GM21528 (cell line): ENCODE data around the gene STIMATE.

Experiments
- ATAC-seq: cut with Tn5 transposase; IDR thresholded peaks from one replicate; pipeline ENCODE4 v1.9.1; 2021; ENCODE audit warnings: mild to moderate bottlenecking, moderate library complexity; ENCODE audit not compliant: unreplicated experiment, low FRiP score

Gene STIMATE

DNA sequence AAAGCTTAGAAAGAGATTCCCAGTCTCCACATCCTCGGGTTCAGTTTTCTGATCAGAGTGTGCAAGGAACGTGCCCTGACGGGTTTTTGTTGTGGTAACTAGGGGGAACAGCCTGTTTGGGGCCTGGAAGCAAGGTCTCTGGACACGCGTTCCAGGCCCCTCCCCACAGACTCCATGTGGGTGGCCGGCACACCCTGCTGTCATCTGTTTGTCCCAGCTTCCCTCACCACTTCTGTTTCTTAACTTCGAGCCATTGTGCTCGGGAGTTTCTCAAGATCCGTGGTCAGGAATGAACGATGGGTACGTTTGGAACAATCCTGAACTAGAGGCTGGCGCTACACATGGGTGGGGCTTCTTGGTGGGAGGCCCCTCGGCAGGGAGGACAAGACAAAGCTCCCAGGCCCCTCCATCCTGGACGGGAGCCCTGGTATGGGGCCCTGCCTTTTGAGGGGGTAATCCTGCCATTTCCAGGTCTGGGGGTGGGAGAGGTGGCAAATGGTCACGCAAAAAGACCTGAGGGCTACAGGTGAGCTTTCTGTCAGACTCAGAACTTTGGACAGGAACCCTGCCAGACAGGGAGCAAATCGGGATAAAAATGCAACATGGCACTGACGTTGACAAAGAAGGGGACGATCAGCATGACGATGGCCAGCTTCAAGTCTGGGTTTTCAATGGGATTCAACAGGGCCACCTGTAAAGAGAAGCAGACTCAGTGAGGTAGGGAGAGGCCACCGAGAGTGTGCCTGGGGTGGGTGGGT, 54.1 kb downstream of the STIMATE start:
- no peak for ATAC-seq

DNA sequence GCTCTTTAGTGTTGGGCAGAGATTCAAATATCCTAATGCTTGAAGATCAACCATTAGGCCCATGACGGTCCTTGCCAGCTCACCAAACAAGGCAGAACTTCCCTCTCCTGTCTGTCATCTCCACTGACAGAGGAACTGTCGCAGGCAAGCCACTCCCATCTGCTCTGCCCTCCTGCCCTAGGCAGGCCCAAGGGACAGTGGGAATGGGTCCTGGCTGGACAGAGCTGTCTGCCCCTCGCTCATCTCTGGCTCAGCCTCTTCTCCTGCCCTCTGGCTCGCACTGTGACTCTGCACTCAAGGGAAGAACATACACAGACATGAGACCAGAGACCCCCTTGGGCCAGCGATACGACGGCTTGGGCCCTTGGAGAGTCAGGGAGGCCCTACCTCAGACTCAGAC, 54.9 kb downstream of the STIMATE start:
- no peak for ATAC-seq

DNA sequence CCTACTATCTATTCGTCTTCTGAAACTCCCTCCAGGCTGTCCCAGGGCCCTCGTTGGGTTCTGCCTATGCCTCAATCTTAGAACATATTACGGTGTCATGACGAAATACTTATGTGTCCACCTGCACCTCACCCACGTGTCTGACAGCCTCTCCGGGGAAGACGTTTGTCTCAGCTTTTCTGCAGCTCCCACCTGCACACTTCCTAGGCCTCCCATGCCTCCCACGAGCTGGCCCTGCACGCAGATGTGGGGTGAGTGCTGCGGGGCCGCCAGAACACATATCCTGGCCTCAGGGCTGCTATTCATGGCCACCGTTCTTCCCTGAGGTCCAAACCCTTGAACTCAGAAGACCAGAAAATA, 55.4 kb downstream of the STIMATE start:
- ATAC-seq: no peak

DNA sequence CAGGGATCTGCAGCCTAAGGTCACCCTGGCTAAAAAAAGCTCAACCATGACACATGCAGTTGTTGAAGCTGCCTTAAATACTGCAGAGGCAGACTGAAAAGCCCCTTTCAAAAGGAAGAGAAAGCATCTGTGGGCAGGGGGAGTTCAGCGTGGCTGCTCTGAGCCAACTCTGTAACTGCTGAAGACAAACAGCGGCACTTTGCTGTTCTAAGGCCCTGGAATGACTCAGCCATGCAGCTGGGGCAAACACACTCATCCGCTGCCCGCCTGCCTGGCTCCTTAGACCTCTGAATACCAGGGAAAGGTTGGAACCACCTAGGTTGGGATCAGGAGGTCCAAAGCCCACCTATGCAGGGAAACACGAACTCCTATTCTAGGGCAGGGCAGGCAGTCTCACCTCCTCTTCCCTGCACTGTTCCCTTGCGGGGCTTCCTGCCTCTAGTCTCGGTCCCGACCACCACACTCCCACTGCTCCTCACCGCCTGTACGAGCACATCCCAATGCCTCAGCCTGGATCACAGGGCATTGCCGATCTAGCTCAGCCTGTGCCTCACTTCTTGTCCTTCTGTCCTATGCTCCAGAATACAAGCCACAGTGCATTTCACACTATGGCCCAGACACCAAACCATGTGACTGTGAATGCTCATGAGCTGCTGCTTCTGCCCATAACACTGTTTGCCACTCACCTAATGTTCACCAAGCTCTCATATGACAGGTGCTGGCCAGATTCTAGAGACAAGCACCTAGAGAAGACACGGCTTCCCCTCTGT, 56.0 kb downstream of the STIMATE start:
- no peak for ATAC-seq

DNA sequence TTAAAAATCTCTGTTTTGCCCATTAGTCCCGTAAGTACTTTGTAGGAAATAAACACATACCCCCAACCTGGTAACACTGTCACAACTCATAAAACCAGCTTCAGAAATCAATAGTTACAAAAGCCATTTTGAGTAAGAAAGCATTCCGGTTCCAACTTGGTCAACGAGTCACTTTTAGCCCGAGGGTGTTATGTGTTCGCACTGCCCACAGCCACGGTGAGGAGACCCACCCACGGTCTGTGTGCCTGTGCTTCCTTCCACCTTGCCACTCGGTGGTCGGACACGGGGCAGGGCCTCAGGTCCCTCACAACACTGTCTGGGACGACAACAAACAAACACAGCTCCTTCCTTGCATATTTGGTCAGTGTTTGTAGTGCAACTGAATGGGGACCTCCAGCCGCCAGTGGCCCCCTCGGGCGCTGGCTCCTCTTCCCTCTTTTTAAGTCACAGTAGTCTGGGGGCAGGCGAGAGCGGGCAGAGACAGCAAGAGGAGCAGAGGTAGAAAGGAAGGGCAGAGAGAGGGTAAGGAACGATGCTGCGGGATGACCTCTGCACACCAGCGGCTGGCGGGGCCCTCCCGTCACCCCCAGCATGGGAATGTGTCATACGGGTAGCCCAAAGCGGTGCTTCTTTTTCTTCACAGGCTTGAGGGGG, 57.3 kb downstream of the STIMATE start:
- no peak for ATAC-seq

DNA sequence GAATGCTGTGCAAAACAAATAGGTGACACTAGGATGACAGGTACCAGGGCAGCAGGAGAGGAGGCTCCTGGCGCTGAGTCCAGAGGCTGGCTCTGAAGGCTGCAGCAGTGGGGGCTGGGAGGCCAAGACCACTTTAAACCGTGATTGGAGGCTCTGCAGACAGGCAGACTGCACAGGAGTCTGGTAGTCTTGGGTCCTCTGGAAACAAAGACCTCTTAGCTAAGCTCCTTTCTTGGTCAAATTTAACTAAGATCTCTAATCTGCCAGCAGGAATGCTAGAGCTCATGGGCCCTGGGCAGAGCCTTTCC, 58.1 kb downstream of the STIMATE start:
- ATAC-seq: no peak

DNA sequence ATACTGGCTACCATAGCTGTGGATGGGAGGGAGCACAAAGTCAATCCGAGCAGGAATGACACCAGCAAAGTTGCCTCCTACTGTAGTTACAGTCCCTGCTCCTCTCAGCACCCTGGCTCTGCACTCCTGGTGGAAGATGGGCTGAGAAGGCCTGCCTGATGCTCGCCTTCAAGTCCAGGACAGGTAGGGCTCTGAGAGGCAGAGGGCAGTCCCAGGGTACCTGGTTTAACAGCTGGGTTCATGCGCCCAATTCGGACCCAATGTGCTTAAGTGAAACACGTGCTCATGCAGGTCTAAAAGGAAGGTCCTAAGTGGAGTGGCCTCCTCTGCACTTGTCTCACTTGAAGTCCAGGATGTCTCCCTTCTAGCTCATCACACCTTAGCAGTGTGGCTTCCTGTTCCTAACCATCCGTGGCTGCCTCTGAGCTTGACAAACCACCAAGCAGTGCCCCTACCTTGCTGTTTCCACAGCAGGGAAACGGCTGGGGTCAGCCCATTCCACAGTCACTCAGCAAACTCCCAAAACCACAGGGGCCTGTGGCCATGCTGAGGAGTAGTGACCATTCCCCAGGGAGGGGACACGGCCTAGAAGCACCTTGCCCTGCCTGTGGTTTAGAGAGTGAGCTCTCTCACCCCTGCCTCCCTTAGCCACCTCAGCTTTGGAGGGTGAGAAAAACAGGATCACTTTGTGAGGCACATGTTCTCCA, 58.6 kb downstream of the STIMATE start:
- no peak for ATAC-seq

DNA sequence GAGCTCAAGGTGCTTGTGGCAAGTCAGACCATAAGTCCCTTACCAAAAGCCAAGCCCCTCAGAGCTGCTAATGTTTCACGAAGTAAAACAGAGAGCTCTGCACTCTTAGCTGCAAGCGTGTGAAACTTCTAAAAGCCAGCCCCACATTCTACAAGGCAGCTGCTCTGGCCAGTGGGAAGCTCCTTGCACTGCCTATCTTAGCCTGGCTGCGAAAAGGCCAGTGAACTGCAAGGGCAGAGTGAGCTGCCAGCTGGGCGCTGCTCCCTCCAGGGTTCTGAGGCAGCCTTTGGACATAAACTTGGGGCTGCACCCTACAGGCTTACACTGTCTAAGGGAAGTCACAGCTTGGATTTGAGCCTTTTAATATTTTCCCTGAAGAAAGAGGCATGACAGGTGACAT, 60.4 kb downstream of the STIMATE start:
- ATAC-seq: no peak

DNA sequence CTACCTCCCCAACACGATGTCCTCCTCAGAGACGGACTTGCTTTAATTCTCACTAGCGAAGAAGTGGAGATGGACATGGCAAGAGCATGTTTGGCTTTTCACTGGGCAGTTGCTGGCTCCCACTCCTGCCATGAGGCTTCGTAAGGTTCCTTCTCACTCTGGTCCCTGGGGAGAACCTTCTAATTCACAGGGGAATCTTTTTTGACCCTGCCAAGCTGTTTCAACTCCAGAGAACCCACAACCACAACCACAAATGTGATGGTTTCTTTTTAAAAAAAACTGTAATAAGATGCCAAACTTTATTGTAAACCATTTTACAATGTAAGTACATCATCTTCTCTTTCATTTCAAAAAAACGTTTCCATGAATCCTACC, 60.9 kb downstream of the STIMATE start:
- no peak for ATAC-seq

DNA sequence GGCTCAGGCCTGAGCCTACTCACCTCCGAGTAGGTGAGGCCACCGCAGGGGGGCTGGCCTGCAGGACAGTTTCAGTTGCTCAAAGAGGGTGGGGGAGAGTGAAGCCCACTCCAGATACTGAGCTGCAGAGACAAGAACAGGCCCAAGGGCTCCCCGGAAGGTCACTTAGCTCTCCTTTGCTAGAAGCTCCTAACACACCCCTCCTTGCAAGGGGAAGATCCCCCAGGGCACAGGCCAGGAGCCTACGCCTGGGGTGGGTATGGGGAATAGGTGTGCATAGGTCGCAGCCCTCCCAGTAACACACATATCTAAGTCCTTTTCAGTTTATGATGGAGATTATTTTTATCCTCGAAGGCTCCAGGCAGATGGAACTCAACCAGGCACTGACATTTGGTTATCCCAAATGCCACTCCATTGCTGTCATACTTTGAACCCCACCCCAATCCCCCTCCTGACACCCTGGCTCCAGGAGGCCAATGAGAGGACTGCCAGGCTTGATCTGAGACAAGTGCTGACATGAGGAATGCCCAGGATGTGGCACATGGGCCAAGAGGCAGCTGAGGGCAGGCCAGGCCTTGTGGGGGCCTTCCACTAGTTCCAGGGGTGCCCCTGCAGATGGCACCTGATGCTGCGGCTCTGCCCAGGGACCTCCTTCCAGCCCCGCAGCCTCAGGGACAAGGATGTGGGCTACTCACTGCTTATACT, 61.4 kb downstream of the STIMATE start:
- no peak for ATAC-seq

DNA sequence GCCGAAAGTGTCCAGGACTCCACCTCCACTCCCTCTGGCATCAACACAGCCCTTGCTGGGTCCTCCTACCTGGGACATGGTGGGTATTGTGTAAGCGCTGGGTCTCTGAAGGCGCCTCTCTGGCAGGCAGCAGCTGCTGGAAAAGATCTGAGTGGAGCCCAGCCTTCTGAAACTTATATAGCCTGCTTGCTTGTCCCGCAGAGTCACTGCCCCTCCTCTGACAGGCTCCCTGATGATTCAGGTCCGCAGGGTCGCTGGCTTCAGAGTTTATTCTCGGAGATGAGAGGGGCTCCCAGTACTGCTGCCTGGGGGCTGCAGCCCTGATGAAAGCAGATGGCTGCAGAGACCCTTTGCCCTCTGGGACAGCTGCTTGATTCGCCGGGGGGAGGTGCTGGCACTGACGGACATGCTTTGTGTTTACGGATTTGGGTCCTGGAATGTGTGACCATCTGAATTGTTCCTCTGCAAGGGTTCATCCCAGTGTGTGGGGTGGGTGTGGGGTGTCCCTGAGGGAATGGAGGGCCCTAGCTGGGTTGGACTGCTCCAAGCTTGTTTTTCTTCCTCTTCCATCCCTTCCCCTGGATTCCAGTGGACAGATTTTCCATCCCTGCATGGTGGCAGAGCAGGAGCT, 62.4 kb downstream of the STIMATE start, which contains the start of gene MUSTN1:
Gene MUSTN1, minus strand, starts transcription at position 149 of the 631 bp plus-strand sequence. Its CDS starts 71 bp downstream, at position 78.
- ATAC-seq: no peak

DNA sequence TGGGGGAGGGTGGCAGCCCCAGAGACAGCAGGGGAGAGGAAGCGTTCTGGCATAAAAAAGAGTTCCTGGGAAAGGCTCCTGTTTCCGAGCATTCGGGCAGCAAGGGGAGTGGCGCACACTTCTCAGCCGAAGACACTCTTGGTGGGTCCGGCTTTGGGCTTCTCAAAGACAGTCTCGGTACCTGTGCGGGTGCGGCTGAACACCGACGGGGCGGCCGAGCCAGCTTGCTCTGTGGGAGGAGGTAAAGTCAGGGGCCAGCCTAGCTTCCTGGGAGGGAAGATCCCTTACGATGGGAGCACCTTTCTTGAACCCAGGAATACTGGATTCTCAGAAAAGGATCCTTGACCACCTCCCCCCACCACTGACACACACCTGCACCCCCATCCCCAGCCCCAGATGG, 64.1 kb downstream of the STIMATE start:
- ATAC-seq: no peak

DNA sequence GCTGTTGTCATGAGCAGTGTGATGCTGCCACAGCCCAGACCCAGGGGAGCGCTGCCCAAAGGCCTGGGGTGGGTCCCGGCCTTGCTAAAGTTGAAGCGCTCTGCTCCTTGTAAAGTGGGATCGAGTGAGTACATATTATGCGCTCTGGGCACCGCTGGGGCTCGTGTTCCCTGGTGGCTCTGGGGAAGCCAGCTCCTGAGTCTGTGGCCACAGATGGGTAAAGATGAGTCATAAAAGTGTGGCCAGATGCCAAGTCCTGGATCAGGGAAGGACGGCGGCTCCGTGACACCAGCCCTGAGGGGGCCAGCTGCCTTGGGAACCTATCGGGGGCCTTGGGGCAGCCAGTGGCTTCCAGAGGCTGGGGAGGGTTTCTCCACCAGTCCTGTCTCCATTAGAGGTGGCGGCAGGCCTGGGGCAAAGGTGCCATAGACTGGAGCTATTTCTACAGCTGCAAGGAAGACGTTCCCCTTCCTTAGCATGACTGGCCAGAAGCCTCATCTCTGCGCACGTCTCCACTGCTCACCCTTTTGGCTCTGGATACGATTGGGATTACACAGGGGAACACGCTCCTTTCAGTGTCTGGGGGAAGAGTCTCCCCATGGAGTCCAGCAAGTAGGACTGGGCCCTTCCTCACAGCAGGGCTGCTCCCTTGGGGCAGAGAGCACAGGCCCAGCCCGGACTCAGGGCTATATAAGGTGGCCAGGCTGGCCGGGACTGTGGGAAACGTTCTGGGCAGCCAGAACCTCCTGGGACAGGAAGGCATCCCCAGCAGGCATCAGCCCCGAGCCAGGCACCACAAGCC, 65.6 kb downstream of the STIMATE start:
- no peak for ATAC-seq

DNA sequence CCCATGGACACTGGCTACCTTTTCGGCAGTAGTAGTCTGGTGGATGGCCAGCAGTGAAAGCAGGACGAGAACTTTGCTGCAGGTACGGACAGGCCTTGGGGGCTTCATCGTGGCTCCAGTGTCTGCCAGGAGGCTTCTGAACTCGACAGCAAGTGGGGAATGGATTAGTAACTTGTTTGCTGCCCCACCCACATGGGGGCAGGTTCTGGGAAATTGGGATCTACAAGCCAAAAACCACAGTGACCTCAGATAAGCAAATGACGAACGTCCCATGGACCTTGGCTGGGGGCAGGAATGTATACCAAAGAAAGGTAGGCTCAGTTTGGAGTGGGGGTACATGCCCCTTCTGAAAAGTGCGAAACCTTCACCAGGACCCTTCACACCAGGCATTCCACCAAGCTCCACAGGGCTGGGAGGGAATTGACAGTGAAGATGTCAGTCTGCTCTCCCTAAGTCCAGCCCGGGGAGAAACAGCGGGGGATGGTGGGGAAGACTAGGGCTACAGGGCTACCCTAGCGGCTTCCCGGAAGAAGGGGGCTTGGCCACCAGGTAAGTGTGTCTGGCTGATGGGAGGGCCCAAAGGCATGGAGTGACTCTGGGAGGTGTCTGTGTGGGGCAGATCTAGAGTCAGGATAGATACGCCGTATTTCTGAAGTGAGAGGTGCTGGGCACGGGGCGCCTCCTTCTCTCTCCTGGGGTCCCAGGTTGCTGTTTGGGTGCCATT, 66.7 kb downstream of the STIMATE start, which contains the start of gene ITIH4:
Gene ITIH4, minus strand, starts transcription at position 138 of the 724 bp plus-strand sequence. Its CDS starts 30 bp downstream, at position 108.
- no peak for ATAC-seq

DNA sequence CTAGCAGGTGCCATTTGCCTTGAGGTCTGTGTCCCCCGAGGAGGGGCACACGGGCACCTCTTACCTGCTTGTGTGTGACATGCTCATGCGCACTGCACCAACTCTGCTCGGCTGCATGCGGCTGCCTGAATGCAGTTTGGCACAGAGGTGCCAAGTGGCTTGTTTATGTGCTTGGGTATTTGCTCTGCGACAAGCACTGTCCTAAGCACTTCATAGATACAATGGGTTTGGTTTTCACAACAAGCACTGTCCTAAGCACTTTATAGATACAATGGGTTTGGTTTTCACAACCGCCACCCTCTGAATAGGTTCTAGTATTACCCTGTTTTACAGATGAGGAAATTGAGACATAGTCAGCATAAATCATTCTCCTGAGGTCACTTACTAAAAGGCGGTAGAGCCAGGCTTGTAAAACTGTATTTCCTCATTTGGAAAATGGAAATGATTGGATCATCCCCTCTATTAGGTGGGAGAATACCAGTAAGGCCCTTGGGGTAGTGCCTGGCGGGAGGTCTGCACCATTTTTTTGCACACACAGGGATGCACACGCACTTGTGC, 67.4 kb downstream of the STIMATE start:
- ATAC-seq: no peak

DNA sequence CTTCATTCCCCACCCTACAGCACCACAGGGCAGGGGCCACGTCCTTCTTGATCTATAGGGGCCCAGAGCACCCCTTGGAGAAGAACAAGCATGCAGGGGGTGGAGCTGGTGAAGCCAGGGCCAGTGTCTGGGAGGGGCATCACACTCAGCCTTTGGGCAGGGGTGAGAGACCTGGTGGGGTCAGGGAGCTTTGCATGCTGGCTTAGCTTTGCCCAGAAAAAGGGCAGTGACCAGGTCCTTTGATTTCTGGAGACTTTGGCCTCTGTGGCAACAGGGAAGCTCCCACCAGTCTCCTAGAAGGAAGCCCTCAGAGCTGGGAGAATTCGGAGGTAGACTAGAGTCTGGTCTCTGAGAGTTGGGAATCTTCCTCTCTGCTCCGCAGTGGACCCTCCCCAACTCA, 67.9 kb downstream of the STIMATE start:
- no peak for ATAC-seq

DNA sequence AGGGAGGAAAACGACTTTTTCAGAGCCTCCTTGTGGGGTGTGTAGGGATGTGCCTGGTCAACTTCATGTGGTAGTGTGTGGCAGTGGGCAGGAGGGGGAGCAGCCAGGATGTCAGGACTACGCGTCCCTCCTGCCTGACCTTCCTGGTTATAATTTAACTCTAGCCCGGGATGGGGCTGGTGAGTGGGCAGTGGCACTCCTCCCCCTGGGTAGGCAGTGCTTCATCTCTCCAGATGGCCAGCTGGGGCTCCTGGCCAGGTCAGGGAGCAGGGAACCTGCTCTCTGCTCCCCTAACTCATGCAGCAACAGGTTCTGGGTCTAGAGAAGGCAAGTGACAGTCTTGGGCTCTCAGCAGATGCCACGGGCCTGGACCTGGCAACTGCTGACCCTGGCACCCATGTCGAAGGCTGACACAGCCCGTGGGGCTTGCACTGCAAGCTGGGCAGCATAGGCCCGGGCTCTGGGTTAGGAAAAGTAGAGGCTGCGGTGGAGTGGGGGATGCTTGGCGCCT, 69.4 kb downstream of the STIMATE start:
- ATAC-seq: no peak

DNA sequence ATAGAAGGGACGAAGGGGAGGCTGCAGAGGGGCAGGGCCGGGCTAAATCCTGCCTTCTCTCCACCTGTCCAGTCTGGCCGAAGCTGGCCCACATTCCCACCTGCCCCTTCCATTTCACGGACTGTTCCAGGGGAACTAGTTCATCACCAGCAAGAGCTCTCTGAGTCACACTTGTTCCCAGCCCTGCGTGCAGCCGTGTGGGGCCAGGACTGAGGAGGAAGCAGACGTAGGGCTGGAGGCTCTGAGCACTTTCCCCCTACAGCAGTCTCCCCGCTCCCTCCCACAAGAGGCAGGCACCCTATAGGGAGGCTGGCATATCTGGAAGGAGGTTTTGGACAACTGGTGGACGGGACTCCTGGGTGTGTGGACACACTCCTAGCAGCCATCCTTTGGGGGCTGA, 69.9 kb downstream of the STIMATE start:
- ATAC-seq: no peak
